GM18861 (cell line): Measurements from ENCODE around the gene SLC29A1.
A peak's percentile ranks its signal among the peaks of the same experiment; 100 is the strongest.
"Not testable (repeated sequence)": the region's sequence is repeated elsewhere in the genome, so short reads cannot be mapped to it uniquely, and the experiment has no call there.

Experiments used
- ATAC-seq: cut with Tn5 transposase; IDR thresholded peaks from one replicate; pipeline ENCODE4 v1.9.1; 2021; ENCODE audit not compliant: unreplicated experiment

SLC29A1 gene

DNA sequence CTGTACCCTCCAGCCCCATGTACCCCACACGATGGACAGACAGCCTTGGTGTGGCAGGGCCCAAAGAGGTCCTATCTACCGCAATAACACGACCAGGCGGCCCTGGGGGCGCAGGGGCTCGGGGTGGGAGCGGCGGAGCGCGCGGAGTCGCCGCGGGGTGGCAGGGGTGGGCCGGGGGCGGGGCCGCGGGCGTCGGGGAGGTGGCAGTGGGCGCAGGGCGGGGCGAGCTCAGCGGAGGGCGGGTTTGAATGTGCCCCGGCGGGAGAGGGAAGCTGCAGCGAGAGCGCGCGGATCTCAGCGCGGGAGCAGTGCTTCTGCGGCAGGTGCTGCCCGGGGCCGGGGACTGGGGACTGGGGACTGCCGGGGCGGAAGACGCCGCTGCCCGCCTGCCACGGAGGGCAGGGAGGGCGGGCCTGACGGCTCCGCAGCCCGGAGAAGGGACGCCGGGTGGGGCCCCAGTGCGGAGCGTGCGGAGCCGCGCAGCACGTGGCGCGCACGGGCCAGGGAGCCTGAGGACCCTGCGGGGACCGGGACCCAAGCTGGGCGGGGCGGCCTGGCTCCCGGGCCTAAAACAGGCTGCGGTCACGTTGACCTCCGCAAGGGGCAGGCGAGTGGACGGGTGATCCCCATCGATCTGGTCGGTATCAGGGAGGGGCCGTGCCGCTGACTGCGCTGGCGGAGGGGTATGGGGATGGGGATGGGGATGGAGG lies at the start of gene SLC29A1:
Gene SLC29A1 (plus strand): TSS at position 277 of the 710 bp plus-strand sequence. CDS start 3,719 bp downstream, outside the sequence.
- no peak for ATAC-seq

DNA sequence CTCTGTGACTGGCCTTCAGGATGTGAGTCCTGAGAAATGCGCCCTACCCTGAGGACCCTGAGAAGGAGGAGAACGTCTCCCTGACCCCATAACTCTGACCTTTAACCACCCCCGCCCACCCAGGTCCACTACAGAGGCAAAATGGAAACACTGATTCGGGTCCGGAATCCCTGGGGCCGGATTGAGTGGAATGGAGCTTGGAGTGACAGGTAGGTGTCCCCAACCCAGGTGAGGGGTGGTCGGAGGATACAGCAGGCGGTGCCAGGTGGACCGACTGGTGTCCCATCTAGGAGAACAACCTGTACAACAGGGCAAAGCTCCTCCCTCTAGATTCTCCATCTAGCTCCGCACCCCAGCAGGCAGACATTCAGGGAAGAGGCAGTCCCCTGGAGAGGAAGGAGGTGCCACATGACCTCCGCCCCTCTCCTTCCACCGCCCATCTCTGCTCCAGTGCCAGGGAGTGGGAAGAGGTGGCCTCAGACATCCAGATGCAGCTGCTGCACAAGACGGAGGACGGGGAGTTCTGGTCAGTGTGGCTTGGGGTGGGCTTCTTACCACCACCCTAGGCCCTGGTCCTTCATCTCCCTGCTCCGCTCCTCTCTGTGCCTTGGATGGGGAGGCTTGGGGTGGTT lies 47.1 kb upstream of the SLC29A1 start:
- no peak for ATAC-seq

DNA sequence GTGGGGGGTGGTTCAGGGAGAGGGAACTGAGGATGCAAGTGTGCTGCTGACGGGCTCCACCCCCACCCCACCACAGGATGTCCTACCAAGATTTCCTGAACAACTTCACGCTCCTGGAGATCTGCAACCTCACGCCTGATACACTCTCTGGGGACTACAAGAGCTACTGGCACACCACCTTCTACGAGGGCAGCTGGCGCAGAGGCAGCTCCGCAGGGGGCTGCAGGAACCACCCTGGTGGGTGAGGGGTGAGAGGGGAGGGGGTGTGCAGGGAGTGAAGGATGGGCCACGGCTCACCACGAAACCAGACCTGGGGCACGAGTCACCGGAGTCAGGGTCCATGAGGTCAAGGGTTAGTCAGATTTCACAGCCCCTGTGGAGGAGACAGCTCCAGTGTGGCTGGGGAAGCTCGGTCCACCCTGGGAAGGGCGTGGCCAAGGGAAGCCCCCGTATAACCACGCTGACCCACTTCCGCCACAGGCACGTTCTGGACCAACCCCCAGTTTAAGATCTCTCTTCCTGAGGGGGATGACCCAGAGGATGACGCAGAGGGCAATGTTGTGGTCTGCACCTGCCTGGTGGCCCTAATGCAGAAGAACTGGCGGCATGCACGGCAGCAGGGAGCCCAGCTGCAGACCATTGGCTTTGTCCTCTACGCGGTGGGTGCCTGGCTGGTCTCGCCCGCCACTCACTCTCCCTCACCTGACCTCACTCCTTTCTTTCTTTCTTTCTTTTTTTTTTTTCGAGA lies 46.5 kb upstream of the SLC29A1 start:
- peak; percentile 57 for ATAC-seq

DNA sequence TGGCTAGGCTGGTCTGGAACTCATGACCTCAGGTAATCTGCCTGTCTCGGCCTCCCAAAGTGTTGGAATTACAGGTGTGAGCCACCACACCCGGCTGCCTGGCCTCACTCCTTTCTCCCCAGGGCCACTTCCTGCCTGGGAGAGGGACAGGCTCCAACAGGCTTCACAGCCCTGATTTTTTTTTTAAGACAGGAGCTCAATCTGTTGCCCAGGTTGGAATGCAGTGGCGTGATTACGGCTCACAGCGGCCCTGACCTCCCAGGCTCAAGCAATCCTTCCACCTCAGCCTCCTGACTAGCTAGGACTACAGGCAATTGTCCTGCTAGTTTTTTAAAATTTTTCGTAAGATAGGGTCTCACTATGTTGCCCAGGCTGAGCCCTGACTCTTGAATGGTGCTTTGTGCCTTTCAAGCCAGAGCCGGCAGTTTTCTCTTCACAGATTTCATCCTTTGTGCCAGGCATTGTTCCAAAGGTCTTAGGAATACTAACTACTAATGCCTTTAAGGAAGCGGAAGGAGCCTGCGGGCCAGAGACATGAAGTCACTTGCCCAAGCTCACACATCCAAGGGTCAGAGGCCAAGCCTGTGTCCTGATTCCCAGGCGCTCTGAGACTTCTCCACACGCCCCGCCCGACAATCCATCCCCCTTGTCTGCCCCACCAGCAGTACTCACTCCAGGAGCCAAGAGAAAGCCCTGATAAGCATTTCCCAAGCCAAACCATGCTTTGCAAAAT lies 45.5 kb upstream of the SLC29A1 start:
- ATAC-seq = no peak

DNA sequence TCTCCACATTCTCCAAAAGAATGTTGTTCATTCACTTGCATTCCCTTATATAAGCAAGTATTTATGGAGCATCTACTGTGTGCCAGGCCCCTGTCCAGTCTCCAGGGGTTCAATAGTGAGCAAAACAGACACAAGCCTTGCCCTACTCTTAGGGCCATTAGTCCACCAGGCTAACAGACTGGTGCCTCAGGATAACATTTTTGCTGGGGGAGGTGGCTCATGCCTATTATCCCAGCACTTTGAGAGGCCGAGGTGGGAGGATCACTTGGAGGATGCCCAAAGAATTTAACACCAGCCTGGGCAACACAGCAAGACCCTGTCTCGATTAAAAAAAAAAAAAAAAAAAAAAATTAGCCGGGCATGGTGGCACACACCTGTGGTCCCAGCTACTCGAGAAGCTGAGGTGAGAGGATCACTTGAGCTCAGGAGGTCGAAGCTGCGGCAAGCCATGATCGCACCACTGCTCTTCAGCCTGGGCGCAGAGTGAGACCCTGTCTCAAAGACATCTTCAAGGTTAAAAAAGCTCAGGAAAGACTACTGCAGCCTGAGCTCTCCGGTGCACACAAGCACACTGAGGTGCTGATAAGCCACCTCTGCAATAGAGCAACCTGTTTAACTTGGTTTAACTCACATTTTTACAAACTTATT lies 44.8 kb upstream of the SLC29A1 start:
- ATAC-seq = no peak

DNA sequence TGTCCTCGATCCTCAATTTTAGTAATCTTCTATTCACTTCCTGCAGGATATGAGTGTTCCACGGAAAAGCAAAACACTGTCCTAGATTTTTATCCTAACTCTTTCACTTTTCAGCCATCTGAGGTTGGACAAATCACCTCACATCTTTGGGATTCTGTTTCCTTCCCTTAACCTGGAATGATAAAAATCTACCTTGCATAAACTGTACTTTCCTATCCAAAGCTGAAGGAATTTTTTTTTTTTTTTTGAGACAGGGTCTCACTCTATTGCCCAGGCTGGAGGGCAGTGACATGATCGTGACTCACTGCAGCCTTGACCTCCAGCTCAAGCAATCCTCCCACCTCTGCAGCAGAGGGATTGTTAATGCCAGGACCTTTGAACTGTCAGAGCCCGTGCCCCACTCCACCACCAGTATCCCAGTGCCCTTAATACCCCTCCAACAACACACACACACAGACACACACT lies 44.3 kb upstream of the SLC29A1 start:
- no peak for ATAC-seq

DNA sequence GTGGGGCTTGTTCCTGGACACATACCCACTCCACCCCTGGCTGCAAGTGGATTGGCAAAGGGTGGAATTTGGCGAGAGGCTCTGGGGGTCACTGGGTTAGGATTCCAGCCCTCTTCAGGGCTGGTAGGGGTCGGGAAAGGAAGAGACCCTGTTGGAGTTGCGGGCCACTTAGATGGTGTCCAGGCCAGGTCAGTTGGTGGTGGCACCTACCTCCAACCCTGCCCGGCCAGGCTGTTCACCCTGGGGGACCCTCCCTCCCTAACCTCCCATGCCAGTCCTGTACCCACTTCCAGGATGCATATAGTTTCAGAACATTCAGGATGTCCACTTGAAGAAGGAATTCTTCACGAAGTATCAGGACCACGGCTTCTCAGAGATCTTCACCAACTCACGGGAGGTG lies 43.7 kb upstream of the SLC29A1 start:
- ATAC-seq = no peak

DNA sequence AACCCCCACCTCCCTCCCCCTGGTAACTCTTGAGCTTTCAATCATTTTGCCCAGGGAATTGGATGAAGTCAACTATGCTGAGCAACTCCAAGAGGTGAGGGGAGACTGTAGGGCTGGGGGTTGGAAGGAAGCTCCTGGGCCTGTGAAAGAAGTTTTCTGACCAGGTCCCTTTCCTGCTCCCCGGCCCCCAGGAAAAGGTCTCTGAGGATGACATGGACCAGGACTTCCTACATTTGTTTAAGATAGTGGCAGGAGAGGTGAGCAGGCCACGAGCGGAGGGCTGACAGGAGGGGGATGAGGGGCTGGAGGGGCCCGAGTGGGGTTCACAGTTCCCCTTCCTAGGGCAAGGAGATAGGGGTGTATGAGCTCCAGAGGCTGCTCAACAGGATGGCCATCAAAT lies 43.0 kb upstream of the SLC29A1 start:
- ATAC-seq = no peak

DNA sequence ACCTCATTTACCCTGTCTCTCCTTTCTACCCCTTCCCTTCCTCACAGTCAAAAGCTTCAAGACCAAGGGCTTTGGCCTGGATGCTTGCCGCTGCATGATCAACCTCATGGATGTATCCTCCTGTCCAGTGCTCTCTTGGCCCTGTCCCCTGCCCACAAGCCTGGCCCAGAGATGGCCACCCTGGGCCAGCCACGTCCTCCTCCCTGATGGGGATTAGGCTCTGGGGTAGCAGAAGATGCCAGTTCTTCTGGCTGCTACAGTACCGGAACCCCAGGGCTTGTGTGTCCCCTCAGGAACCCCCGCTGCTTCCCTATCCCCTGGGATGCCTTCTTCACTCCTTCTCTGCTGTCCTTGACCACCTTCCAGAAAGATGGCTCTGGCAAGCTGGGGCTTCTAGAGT lies 42.5 kb upstream of the SLC29A1 start:
- ATAC-seq = no peak

DNA sequence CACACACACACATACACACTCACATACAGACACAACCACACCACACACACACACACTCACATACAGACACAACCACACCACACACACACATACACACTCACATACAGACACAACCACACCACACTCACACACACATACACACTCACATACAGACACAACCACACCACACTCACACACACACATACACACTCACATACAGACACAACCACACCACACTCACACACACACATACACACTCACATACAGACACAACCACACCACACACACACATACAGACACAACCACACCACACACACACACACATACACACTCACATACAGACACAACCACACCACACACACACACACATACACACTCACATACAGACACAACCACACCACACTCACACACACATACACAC lies 41.6 kb upstream of the SLC29A1 start:
- ATAC-seq = not testable (repeated sequence)

DNA sequence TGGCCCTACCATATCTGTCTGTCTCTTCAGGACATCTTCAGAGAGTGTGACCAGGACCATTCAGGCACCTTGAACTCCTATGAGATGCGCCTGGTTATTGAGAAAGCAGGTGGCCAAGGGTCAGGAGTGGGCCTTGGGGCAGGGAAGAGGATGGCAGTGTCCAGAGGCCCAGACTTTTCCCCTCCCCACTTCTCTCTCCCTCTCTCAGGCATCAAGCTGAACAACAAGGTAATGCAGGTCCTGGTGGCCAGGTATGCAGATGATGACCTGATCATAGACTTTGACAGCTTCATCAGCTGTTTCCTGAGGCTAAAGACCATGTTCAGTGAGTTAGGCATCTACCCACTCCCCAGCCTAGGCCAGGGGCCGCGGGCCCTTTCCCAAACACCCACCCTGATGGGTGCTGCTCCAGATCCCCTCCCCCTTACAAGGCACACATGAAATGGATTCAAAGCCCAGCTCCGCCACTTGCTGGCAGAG lies 40.4 kb upstream of the SLC29A1 start:
- ATAC-seq = no peak

DNA sequence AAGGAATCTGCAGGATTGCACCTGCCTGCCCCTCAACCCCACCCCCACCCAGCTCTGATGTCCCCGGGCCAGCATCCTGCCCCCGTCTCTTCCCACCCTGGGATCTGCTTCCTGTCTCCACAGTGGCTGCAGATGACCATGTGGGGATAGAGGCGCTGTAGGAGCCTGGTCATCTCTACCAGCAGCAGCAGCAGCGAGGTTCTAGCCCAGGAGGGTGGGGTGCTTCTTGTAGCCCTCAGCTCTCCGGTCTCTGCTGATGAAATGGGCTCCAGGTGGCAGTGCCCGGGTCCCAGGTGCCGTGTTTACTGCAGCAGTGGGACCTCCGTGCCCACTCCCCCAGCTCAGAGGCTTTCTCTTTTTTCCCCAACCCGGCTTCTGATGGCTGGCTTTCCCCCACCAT lies 39.6 kb upstream of the SLC29A1 start:
- no peak for ATAC-seq

DNA sequence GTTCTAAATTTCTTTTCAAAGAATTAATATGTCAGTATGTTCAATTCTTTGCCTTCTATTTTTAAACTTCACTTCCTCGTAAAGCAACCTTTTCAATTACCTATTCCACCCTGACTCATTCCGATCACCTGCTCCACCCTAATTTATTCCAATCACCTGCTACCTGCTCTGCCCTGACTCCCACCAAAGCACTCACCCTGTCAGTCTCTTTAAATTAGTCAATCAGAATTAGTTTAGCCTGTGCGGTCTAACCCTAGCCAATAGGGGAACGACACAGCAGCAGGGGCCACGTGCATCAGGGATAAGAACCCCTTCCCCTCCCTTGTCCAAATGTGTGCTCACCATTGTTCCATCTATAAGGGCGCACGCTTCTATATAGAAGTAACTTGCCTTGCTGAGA lies 38.0 kb upstream of the SLC29A1 start:
- not testable (repeated sequence) for ATAC-seq

DNA sequence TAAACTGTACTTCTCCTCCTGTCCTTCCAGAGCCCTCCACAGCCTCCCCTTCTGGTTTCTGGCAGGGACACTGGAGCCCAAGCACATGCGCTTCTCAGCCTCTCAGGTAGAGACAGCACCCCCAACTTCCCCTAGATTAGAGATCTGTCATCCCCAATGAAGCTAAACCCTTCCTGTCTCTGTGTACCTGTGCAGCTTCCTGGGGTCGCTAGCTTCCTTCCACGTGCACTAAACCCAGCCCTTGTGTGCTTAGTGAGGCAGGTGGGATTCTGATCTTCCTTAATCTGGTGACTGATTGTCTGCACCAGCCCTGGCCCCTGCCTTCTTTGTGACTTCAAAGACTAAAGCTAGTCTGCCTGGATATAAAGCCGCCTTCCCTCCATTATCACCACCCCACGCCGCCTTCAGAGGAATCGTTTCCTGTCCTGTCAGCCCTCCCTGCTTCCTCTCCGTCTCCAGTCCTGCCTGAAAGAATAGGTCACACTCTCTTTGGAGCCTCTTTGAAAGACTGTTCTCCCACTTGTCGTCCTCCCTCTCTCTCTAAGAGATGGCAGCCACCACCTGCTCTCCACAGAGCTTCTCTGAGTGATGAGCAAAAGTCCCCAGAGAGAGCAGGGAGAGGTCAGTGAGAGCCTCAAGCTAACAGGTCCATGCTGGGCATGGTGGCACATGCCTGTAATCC lies 37.3 kb upstream of the SLC29A1 start:
- ATAC-seq = no peak

DNA sequence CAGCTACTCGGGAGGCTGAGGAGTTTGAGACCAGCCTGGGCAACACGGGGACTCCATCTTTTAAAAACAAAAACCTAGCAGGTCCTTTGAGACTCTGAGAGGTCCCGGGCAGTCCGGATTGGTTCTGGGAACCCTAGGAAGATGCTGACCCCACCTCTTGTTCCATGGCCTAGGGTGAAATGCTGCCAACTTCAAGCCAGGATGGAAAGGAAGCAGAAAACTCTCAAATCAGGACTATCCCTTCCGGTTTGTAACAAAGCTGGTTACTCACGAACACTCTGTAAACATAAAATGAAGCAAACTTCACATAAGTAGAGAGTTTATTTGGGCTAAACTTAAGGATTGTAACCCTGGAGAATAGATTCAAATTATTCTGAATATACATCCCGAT lies 36.8 kb upstream of the SLC29A1 start:
- no peak for ATAC-seq

DNA sequence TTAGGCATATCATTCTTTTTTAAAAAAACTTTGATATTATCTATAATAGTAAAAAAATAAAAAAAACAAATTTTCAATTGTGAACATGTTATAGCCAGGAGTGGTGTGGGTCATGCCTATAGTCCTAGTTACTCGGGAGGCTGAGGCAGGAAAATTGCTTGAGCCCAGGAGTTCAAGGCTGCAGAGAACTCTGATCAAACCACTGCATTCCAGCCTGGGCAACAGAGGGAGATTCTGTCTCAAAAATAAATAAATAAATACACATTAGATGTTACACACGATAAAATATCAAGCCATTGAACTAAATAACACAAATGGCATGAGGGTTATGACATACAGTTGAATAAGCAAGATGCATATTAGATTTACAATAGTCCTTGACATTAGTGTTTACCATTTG lies 34.6 kb upstream of the SLC29A1 start:
- no peak for ATAC-seq

DNA sequence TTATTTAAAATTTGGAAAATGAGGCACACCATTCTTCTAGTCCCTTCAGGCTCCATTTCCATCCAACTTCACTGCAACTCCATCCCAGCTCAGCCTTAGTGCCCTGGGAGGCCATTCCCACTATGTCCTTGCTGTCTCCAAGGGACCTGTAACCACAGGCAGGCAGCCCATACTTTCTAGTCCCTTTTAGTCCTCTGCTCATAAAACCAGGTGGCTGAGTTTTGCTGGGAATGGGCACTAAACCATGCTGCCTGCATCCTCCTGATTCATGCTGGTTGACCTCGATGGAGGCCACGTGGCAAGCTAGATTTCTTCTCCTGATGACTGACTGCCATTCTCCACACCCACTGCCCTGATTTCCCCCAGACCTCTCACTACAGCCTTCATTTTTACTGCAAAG lies 34.1 kb upstream of the SLC29A1 start:
- no peak for ATAC-seq

DNA sequence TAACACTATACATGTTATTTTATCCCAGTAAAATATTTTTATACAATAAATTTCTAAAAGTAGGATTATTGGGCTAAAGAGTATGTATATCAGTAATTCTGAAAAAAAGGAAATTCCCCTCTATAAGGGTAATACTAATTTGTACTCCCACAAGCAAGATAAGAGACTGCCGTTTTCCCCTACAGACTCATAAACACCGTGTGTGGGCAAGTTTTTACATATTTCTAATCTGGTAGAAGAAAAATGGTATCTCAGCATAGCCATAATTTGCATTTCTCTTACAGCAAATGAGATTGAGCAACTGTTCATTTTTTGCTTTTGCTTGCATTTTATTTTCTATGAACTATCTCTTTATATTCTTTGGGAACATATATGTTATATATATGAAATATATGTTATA lies 32.7 kb upstream of the SLC29A1 start:
- ATAC-seq = peak; percentile 70

DNA sequence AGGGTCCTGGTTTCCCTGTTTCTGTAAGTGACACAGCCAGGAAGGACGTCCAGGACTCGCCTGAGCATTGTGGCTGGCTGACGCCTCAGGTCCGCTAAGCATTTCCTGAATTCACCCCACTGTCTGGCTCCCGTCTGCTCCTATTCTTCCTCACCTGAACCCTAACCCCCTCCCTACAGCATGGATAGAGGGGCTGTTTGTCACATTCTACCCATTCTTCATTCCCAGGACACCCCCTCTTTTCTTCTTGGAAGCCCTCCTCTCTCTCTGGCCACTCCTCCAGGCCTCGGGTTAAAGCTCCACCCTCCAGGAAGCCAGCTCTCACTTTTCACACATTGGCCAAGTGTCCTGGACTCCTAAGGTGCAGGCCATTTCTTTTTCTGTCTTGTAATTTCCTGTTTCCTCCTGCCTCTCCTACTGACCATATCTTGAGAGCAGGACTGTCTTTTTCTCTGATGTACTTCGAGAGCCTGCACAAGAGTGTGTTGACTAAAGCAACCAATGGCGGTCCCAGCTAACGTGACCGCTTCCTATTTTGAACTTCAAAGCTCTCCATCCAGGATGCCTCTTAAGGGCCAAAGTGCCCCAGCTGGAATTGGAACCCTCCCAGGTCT lies 30.9 kb upstream of the SLC29A1 start:
- no peak for ATAC-seq
